Upper lobe of right lung (tissue), 1 donor: Measurements from ENCODE around the gene TAF3. TPM values are rescaled to one million over a fixed set of nuclear protein-coding genes. Genes with fewer than 3 reads are reported as not detected.

ENCODE experiments used
- ATAC-seq: fragments of 200-7000 bp; cut with Tn5 transposase; one replicate; pipeline ENCODE4 v1.9.1; 2020; ENCODE audit warnings: mild to moderate bottlenecking, moderate library complexity
- DNase-seq: peaks from one replicate; pipeline ENCODE4 v3.0.0-alpha.2; 2020
- H3K27ac ChIP-seq: fragments of 200-600 bp; one replicate; pipeline ENCODE4 v1.8.0; 2022
- H3K27me3 ChIP-seq: fragments of 200-600 bp; one replicate; pipeline ENCODE4 v1.8.0; 2022; ENCODE audit warnings: mild to moderate bottlenecking
- H3K36me3 ChIP-seq: fragments of 200-600 bp; one replicate; pipeline ENCODE4 v1.8.0; 2022
- H3K4me1 ChIP-seq: fragments of 200-600 bp; one replicate; pipeline ENCODE4 v1.8.0; 2022
- H3K4me3 ChIP-seq: fragments of 200-600 bp; one replicate; pipeline ENCODE4 v1.8.0; 2022; ENCODE audit warnings: mild to moderate bottlenecking
- H3K9me3 ChIP-seq: fragments of 200-600 bp; one replicate; pipeline ENCODE4 v1.8.0; 2022
- CTCF ChIP-seq: fragments of 200-600 bp; IDR thresholded peaks from one replicate; pipeline ENCODE4 v1.8.0; 2022; ENCODE audit warnings: antibody characterized with exemption
- intact Hi-C: fragments of 100-400 bp; cut with DNase I; formaldehyde crosslinking; loops from one replicate; pipeline ENCODE4 v1.11.0; 2022
- total RNA-seq: library from RNA; stranded (reverse); fragmentation: NEBNext Ultra II Directional; extraction: Animal tissue kit (Norgen Biotek cat#: 25700); gene quantifications from one replicate; pipeline ENCODE4 v1.2.1, GENCODE V29; 2021
- donor health status: DM: no; HTN: yes; CAD: no; lungs with severe emphysema.

Gene TAF3
- total RNA-seq, 1 donor from 2014 or later: 11.8 TPM

- no peak overlapping the region for H3K27ac ChIP-seq
- ATAC-seq (no peak), DNase-seq (no peak)
Observed at GRCh38 chr10:7817576-7817975, 729 bp upstream of the TAF3 start.

GRCh38 chr10:7817984-7818294 lies 366 bp upstream of the TAF3 start:
- peaks cover 10% of the 10 kb centered on the region for H3K36me3 ChIP-seq
- ATAC-seq (peak; percentile 34), DNase-seq (no peak)
- H3K9me3 ChIP-seq: no peaks in the 10 kb centered on the region
- H3K4me1 ChIP-seq: peaks cover 16% of the 10 kb centered on the region
- TF ChIP-seq CTCF: no peak
- H3K27ac ChIP-seq: peak overlapping the region; percentile 62
- peak overlapping the region; percentile 82 for H3K4me3 ChIP-seq
- intact Hi-C loops: no loop called here
- no peaks in the 10 kb centered on the region for H3K27me3 ChIP-seq

More at GRCh38 chr10:7817576-7817975, 729 bp upstream of the TAF3 start:
- Histone ChIP-seq H3K4me1 (peaks cover 16% of the 10 kb centered on the region), H3K36me3 (peaks cover 7% of the 10 kb centered on the region), H3K4me3 (peak overlapping the region; percentile 82), H3K27me3 (no peaks in the 10 kb centered on the region), H3K9me3 (no peaks in the 10 kb centered on the region)
- intact Hi-C loops: no loop called here
- no peak for TF ChIP-seq CTCF

- peaks cover 16% of the 10 kb centered on the region for H3K4me1 ChIP-seq
- peaks cover 15% of the 10 kb centered on the region for H3K36me3 ChIP-seq
- DNase-seq (no peak), ATAC-seq (peak; percentile 61)
- H3K27ac ChIP-seq: peak overlapping the region; percentile 62
- peak; percentile 31 for TF ChIP-seq CTCF
- no peaks in the 10 kb centered on the region for H3K9me3 ChIP-seq
- intact Hi-C loops: no loop called here
- H3K27me3 ChIP-seq: no peaks in the 10 kb centered on the region
- H3K4me3 ChIP-seq: peak overlapping the region; percentile 82
Observed at GRCh38 chr10:7819121-7819460, 786 bp downstream of the TAF3 start.

- intact Hi-C loops: no loop called here
- no peak overlapping the region for H3K4me3 ChIP-seq
- peaks cover 12% of the 10 kb centered on the region for H3K4me1 ChIP-seq
- ATAC-seq (no peak), DNase-seq (no peak)
- no peaks in the 10 kb centered on the region for H3K27me3 ChIP-seq
- no peak overlapping the region for H3K27ac ChIP-seq
- H3K9me3 ChIP-seq: no peaks in the 10 kb centered on the region
- TF ChIP-seq CTCF: no peak
- H3K36me3 ChIP-seq: peaks cover 35% of the 10 kb centered on the region
Observed at GRCh38 chr10:7824251-7824650, 5.9 kb downstream of the TAF3 start.

GRCh38 chr10:7826971-7827370 lies 8.7 kb downstream of the TAF3 start:
- H3K27me3 ChIP-seq: no peaks in the 10 kb centered on the region
- H3K27ac ChIP-seq: no peak overlapping the region
- H3K36me3 ChIP-seq: peaks cover 30% of the 10 kb centered on the region
- DNase-seq (no peak), ATAC-seq (no peak)
- no peaks in the 10 kb centered on the region for H3K9me3 ChIP-seq
- no peak for TF ChIP-seq CTCF
- H3K4me3 ChIP-seq: no peak overlapping the region
- intact Hi-C loops: no loop called here
- no peaks in the 10 kb centered on the region for H3K4me1 ChIP-seq

GRCh38 chr10:7829289-7829834 lies 11.1 kb downstream of the TAF3 start:
- intact Hi-C loops: no loop called here
- no peak overlapping the region for H3K4me3 ChIP-seq

More at GRCh38 chr10:7829289-7829834, 11.1 kb downstream of the TAF3 start:
- Histone ChIP-seq H3K36me3 (peaks cover 17% of the 10 kb centered on the region), H3K27me3 (no peaks in the 10 kb centered on the region), H3K4me1 (no peaks in the 10 kb centered on the region), H3K9me3 (no peaks in the 10 kb centered on the region), H3K27ac (no peak overlapping the region)
- TF ChIP-seq CTCF: no peak
- DNase-seq: no peak
- ATAC-seq: no peak
